Stimulated activated CD4-positive, alpha-beta T cell treated with anti-CD3 and anti-CD28 coated beads, Interleukin-12 subunit alpha, Interleukin-12 subunit beta, amount 100 ng/mL, for 24 hours (primary cell): Measurements from ENCODE around the gene NHLRC2.
"Not testable (repeated sequence)": the region's sequence is repeated elsewhere in the genome, so short reads cannot be mapped to it uniquely, and the experiment has no call there.

Source experiments
- DNase-seq, 2 experiments: peaks; one replicate each; pipeline ENCODE4 v3.0.0-alpha.2; 2020; ENCODE audit warnings: low read depth in 2 of 2

The NHLRC2 gene, protein sequence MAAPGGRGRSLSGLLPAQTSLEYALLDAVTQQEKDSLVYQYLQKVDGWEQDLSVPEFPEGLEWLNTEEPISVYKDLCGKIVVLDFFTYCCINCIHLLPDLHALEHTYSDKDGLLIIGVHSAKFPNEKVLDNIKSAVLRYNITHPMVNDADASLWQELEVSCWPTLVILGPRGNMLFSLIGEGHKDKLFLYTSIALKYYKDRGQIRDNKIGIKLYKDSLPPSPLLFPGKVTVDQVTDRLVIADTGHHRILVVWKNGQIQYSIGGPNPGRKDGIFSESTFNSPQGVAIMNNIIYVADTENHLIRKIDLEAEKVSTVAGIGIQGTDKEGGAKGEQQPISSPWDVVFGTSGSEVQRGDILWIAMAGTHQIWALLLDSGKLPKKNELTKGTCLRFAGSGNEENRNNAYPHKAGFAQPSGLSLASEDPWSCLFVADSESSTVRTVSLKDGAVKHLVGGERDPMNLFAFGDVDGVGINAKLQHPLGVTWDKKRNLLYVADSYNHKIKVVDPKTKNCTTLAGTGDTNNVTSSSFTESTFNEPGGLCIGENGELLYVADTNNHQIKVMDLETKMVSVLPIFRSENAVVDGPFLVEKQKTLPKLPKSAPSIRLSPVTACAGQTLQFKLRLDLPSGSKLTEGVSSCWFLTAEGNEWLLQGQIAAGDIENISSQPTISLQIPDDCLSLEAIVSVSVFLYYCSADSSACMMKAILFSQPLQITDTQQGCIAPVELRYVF

DNA sequence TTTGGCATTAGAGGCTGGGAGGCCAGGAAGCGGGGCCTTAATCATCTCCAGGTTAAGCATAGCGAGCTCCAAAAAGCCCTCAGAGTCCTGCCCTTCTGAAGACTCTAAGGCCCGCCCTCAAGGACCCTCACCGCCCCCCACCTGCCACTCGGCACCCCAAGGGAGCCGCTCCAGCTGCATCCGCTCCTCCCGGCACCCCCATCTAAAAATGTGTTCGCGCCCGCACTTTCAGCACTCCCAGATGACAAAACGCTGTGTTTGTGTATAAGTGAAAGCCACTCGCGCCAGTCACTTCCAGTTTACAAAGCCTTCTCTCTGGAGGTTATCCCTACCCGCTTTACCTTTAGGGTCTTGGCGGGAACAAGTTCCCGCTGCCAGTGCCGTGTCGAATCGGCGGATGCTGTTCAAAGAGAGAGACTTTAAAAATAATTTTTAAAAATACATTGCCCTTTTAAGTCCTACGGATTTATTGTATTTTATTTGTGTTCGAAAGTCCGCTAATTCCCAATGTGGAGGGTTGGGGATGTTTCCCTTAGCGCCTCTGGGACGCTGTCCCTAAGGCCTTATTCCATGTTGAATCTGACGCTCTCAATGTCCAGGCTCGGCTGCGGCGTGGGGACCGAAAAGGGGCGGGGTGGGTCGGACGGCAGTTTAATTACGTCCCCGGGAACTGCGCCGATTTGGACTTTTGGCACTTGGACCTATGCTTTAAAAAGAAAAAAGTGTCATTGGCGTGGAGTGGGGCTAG lies at the start of gene NHLRC2, which contains the start of gene DCLRE1A:
TSS of gene NHLRC2 (plus strand) at position 649 of the 748 bp plus-strand sequence. CDS start 212 bp downstream, outside the sequence.
TSS of gene DCLRE1A (minus strand) at position 70 of the 748 bp plus-strand sequence. CDS start 900 bp downstream, outside the sequence.
- peak; percentile 45 to 69 for DNase-seq

DNA sequence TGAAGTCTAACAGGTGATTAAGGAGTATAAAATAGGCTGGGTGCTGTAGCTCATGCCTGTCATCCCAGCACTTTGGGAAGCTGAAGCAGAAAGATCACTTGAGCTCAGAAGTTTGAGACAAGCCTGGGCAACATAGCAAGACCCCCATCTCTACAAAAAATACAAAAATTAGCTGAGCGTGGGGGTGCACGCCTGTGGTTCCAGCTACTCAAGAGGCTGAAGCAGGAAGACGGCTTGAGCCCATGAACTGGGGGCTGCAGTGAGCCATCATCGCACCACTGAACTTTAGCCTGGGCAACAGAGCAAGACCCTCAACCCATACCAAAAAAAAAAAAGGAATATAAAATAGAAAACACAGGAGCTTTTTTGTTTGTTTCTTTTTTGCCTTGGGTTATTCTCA lies 48.0 kb upstream of the NHLRC2 start:
- no peak for DNase-seq

DNA sequence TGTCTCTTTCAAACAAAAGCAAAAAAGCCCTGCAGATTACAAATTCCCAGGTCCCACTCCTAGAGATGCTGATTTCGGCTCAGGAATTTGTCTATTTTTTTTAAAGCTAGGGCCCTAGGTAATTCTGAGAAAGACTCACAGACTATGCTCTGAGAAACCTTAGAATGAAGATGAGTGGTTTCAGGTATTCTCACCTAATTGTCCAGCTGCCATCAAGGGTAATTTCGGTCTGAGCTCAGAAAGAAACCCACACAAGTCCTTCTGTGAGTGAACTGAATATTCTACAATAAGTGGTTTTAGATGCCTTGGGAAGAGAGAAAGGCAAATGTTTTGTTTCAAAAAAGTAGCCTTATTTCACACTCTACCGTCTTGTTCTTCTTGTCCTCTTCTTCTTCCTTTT lies 46.3 kb upstream of the NHLRC2 start:
- DNase-seq = no peak

DNA sequence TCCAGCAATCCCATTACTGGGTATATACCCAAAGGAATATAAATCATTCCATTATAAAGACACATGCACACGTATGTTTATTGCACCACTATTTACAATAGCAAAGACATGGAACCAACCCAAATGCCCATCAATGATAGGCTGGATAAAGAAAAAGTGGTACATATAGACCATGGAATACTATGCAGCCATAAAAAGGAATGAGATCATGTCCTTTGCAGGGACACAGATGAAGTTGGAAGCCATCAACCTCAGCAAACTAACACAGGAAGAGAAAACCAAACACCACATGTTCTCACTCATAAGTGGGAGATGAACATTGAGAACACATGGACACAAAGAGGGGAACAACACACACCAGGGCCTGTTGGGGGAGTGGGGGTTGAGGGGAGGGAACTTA lies 39.8 kb upstream of the NHLRC2 start:
- not testable (repeated sequence) for DNase-seq

DNA sequence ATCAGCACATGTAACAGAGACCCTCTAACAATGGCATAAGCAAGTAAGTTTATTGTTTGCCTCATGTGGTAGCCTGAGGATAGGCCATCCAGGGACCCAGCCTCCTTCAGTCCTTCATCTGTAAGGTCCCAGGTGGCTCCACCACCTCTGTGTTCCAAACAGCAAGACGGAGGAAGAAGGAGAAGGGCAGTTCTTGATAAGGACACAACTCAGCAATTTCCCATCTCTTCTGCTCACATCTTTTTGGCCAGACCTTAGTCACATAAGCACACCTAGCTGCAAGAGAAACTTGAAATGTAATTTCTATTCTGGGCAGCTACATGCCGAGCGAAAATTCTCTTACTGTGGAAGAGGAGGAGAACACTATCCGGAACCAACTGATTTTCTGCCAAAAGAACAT lies 34.5 kb upstream of the NHLRC2 start:
- no peak for DNase-seq

DNA sequence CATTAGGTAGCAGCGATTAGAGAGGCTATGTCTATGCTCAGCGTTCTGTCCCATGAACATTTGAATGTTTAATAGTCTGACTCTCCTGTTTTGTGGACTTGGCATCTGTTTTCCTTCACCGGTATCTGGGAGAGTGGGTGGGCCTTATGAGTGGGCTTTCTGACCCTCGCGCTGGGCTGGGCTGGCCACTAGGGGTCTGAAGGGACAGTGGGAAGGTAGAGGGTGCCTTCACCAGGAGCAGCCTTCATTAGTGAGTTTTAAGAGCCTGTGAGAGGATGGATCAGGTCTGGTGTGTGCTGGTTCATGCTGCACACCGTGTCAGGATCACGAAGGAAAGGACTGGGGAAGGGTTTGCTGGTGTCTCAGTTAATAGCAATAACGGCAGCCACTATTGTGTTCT lies 34.0 kb upstream of the NHLRC2 start:
- DNase-seq = no peak

DNA sequence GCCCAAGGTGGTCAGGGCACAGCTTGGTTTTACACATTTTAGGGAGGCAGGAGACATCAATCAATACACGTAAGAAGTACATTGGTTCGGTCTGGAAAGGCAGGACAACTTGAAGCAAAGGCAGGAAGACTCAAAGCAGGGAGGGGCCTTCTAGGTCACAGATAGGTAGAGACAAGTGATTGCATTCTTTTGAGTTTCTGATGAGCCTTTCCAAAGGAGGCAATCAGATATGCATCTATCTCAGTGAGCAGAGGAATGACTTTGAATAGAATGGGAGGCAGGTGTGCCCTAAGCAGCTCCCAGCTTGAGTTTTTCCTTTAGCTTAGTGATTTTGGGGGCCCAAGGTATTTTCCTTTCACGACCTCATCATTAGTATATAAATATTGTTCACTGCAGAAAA lies 33.2 kb upstream of the NHLRC2 start:
- DNase-seq = not testable (repeated sequence)

DNA sequence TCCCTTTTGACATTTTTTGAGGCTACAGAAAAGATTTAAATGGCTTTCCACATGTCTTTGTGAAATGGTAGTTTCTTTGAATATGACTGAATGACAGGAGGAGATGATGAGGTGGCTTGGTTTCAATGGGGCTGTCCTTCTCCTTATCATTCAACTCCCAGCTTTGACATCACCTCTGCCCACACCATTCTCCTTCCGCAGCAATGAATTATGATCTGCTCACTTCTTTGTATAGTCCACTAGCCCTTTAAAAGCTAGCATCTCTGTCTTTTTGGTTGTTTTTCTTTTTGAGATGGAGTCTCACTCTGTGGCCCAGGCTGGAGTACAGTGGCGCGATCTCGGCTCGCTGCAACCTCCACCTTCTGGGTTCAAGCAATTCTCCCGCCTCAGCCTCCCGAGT lies 32.3 kb upstream of the NHLRC2 start:
- no peak for DNase-seq

DNA sequence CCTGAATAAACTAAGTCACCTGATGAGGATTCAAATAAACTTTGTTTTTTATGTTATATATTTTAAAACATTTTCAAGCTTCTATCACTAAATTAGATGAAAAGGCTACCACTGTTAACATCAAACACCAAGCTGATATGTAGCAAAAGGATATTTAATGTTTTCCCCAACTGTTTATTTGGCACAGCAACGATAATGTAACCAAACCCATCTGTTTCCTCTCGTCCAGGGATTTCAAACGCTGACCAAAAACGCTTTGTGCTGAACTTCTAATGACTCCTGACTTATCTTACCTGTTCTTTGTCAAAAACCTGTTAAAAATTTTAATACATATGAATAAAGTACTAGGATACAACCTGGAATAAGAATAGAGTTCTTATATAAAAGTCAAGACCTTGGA lies 31.1 kb upstream of the NHLRC2 start:
- no peak for DNase-seq

DNA sequence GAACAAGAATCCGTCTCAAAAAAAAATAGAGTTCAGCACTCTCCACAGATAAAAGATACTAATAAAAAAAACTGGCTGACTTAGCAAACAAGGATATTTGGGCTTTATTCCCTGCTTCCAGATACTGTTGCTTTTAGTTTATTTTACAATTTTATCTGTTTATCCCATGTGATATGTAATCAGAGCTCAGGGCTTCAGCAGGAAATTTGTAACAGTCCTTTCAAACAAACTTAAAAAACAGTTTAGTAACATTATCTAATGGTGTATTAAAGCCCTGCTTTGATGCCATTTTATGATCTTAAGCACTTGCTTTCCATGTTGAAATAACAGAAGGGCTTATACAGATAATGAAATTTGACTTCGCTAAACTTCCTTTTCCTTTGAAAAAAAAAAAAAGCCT lies 28.7 kb upstream of the NHLRC2 start:
- DNase-seq = no peak

DNA sequence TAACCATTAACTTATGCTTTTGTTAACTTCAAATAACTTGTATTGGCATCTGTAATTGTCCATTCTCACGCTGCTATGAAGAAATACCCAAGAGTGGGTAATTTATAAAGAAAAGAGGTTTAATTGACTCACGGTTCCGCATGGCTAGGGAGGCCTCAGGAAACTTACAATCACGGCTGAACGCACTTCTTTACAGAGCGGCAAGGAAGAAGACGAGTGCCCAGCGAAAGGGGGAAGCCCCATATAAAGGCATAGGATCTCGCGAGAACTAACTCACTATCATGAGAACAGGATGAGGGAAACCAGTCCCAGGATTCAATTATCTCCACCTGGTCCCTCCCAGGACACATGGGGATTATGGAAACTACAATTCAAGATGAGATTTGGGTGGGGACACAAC lies 25.9 kb upstream of the NHLRC2 start:
- DNase-seq = not testable (repeated sequence)

DNA sequence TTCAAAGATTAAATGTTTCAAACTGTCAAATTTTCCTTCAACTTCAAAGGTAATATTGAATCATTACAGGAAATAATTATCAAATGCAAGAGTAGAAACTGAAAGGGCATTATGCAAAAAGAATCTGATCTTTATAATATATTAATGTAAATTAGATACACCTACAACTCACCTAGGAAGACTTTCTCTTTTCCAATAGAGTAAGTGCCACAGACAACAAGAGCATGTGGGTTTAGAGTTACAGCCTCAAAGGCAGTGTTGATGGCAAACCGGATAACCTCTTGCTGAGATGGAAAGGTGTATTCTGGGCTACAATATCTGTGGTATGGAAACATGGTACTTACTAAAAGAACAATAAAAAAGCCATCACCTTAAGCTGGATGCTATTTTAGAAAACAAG lies 12.3 kb upstream of the NHLRC2 start:
- no peak for DNase-seq

DNA sequence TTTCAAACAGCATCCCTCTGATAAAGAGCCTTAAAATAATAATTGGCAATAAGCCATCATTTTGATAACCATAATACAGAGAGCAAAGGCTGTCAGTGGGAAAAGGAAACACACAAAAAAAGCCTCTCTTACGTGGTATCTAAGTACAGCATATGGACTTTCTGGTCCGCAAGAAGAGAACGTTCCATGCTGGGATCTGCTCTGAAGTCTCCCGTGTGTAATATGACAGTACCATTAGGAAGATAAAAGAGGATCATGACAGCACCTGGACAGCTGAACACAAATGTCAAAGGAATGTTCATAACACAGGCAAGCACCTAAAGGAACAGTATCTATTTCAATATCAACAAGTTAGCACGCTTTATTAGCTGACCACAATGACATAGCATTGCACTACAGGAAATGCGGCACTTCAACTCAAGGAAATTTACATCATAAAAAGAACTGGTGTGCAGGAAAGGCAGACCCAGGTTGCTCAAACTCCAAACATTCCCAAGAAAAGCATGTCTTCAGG lies 10.4 kb upstream of the NHLRC2 start:
- no peak for DNase-seq

DNA sequence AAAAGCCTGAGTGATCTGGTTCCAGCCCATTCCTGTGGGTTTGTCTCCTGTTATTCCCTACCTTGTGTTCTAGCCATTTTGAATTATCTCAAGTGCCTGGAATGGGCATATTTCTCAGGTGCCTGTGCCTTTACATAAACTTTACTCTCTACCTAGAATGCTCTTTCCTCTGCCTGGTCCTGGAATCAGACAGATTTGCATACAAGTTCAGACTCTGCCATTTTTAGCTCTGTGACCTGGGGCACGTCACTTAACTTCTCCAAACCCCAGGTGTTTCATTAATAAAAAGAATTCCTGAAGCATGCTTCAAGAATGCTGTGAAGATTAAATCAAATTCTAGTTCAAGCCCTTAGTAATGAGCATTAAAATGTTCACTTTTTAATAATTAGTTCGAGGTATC lies 8.4 kb upstream of the NHLRC2 start:
- no peak for DNase-seq

DNA sequence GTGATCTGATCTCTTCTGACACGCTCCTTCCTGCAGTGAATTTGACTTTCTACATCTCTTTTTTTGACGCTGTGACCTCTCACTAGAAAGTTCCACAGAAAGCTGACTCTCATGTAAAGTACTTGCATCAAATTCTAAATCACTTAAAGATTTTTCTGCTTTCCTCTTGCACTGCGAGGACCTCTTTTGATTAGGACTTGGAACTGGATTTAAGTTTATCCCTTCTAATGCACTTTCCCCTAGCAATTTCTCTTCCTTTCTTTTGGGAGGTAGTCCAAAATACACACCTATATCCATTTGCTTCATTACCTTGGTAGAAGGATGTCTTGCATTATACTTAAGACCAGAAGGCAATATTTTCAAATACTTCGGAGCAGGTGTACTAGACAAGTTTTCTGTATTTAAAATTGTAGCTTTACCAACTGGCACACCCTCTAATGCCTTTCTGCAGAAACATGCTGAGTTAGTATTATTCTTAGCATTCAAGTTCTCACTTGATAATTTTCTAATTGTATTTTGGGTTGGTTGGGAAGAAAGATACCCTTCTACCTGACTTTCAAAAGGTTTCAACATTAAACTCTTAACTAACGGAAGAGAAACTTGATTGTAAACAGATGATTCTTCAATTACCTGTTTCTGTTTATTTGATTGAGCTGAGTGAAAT lies 5.2 kb upstream of the NHLRC2 start:
- no peak for DNase-seq

DNA sequence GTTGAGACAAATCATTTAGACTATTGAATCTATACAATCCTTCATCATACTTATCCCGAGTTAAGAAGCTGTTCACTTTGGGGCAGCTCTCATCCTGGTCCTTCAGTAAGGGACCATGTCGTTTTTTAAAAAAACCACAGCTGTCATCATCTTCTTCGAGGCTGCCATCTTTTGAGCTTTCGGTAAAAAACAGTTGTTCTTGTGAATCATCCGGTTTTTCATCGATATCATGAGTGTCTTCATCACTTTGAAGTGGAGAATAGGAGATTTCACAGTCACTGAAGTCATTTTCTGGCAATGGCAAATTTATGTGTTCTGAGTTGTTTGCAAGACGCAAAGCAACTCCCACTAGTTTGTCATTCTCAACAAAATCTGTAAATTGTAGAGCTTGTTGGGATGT lies 4.5 kb upstream of the NHLRC2 start:
- no peak for DNase-seq

DNA sequence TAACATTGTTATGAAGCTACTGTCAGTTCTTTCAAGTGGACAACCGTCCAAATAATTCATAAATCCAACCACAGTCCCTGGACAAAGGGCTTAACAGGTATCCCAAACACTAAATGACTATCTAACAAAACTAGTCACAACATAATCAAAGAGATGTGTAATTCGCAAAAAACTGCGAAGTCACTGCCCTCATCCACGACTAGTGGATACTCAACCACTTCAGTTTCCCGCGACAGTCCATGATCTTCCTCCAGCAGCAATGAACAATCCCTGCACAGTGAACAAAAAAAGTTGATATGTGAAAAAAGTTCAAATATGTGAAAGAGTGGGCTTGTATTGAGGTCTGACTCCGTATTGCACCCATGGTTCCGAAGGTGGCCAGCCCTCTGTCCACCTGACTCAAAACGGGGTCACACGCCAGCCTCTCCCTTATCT lies 866 bp upstream of the NHLRC2 start:
- DNase-seq = no peak

DNA sequence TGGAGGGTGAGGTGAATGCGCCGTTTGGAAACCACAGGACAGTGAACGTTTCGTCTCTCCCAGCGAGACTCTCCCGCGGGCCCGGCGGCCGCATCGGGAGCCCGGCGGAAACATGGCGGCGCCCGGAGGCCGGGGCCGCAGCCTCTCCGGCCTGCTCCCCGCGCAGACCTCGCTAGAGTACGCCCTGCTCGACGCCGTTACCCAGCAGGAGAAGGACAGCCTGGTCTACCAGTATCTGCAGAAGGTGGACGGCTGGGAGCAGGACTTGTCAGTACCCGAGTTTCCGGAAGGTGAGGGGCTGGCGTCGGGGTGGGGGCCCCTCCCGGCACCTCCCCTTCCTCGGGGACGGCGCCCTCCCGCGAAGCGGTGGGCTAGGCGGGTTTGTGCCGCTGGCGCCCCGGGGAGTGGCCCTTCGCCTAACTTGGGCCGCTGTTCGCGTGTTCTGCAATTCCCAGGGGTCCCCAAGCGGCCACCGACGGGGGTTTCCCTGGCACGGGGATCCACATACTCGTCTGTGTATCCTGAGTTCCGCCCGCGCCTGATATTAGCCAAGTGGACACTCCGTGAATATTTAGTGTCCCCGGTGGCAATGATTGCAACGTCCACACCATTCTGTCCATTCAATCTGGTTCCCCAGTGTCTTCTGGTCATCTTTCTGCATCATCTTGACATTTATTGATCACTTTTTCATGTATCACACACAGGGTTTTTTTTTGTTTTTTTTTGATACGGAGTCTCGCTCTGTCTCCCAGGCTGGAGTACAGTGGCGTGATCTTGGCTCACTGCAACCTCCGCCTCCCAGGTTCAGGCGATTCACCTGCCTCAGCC lies 514 bp downstream of the NHLRC2 start:
- DNase-seq = peak in 1 of 2 experiments; percentile 41

DNA sequence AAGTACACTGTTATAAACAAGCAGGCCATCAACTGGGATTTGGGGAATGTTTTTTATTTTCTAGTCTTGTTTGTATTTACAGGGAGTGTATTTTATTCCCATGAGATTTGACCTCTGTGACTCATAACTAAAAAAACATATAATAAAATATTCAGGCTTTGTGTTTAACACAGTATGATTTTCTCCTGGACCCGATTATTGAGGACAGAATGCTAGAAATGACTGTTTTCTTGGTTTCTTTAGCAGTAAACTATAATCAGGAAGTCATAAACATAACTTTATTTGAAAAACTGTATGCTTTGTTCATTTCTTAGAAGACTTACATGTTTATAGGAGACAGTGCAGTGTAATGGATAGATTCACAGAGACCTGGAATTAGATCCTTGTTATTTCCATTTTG lies 2.1 kb downstream of the NHLRC2 start:
- DNase-seq = no peak

DNA sequence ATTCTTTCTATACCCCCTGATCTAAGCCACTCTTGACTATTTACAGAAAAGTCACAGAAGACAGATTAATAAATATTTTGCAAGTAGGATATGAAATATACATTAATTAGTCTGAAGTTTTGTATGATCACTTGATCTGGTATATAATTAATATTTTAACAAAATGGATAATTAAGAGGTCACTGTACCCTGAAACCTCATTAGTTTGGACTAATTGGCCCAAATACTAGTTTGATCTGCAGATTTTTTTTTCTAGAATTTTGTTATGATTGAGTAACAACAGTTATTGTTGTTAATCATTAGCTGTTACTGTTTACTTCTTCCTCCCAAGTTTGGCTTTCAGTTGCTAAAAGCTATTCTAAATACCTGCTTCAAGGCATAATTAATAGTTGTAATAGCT lies 2.7 kb downstream of the NHLRC2 start:
- DNase-seq = no peak

DNA sequence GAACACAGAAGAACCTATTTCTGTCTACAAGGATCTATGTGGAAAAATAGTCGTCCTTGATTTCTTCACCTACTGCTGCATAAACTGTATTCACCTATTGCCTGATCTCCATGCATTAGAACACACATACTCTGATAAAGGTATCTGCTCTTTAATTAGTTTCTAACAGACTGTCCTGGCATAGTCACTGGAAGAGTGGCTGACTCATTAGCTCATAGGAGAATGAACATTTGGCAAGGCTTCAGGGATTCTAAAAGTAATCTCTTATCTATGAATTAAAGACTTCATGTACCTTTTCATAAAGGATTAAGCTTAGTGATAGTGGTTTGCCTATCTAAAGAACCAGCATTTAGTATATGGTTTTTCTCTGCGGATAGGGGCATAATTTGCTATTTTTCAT lies 4.1 kb downstream of the NHLRC2 start:
- DNase-seq = no peak
